ENCODE data around the gene NUP62.

The NUP62 gene, protein sequence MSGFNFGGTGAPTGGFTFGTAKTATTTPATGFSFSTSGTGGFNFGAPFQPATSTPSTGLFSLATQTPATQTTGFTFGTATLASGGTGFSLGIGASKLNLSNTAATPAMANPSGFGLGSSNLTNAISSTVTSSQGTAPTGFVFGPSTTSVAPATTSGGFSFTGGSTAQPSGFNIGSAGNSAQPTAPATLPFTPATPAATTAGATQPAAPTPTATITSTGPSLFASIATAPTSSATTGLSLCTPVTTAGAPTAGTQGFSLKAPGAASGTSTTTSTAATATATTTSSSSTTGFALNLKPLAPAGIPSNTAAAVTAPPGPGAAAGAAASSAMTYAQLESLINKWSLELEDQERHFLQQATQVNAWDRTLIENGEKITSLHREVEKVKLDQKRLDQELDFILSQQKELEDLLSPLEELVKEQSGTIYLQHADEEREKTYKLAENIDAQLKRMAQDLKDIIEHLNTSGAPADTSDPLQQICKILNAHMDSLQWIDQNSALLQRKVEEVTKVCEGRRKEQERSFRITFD

DNA sequence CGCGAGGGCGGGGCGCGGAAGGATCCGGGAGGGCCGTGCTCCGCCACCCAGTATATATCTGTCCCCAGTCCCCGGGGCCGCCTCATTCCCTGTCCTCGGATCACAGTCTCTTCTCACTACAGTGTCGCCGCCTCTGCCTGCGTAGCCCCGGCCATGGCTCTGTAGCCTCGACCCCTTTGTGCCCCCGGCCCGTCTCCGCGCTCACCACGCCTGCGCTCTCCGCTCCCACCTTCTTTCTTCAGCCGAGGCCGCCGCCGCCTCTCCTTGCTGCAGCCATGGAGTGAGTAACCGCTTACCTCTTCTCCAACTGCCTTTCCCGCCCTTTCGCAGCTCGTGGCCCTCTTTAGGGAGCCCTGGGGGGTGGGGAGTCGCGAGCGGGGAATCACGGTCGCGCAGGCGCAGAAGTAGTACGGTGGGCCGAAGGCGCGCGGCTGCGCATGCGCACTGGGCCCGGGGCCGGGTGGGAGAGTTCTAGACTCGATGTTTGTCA, at the start of gene NUP62, which contains the start of gene ATF5:
TSS of gene NUP62 (minus strand) at position 384 of the 490 bp plus-strand sequence. CDS start 19,697 bp downstream, outside the sequence.
TSS of gene ATF5 (plus strand) at position 85 of the 490 bp plus-strand sequence. CDS start 1,646 bp downstream, outside the sequence.
- peak; percentile 78 for DNase-seq (ENCODE audit: low read depth)
- TF ChIP-seq, protein P1, sequence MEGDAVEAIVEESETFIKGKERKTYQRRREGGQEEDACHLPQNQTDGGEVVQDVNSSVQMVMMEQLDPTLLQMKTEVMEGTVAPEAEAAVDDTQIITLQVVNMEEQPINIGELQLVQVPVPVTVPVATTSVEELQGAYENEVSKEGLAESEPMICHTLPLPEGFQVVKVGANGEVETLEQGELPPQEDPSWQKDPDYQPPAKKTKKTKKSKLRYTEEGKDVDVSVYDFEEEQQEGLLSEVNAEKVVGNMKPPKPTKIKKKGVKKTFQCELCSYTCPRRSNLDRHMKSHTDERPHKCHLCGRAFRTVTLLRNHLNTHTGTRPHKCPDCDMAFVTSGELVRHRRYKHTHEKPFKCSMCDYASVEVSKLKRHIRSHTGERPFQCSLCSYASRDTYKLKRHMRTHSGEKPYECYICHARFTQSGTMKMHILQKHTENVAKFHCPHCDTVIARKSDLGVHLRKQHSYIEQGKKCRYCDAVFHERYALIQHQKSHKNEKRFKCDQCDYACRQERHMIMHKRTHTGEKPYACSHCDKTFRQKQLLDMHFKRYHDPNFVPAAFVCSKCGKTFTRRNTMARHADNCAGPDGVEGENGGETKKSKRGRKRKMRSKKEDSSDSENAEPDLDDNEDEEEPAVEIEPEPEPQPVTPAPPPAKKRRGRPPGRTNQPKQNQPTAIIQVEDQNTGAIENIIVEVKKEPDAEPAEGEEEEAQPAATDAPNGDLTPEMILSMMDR (conservative IDR thresholded peaks at IDR 0.05; ENCODE audit: control insufficient read depth, insufficient read depth, low read depth, low read length), result no peak
- H3K4me3 ChIP-seq (ENCODE audit: control insufficient read depth, low read depth, low read length), result peak within 1 kb of the TSS; percentile 90

DNA sequence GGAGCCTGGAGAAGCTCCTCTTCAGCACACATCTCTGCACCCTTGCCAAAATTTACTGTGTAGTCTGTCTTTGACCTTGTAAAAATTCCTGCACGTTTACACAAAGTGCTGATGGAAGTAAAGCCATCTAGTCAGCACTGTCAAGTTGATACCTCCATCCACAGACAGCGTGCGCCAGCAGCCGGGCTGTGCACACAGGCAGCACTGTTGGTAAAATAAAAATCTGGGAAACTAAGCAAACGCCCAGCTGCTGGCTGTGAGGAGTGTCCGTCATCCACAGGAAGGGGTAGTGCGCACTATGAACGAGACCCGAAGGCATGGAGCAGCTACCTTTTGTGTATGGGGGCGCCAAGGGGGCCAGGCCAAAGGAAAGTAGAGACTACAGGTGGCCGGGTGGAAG, 49.0 kb upstream of the NUP62 start:
- H3K4me3 ChIP-seq (ENCODE audit: control insufficient read depth, low read depth, low read length), result no peak overlapping the region
- TF ChIP-seq, protein P1 (conservative IDR thresholded peaks at IDR 0.05; ENCODE audit: control insufficient read depth, insufficient read depth, low read depth, low read length), result no peak
- no peak for DNase-seq (ENCODE audit: low read depth)

DNA sequence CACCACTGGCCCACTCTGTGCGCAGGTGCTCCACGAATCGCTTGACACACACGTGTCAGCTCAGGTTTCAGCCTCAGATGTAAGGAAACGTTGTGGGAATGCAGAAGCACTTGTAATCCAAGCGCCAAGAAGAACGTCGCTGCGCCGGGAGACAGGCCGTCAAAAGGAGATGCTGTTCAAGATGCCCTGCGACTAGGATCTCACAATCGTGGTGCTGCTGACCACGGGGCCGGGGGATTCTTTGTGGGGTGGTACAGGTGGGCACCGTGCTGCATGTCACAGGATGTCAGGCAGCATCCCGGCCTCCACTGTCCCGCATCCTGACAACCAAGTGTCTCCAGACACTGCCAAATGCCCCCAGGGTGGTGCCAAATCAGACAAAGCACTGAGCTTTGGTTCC, 48.6 kb upstream of the NUP62 start:
- H3K4me3 ChIP-seq (ENCODE audit: control insufficient read depth, low read depth, low read length), result no peak overlapping the region
- TF ChIP-seq, protein P1 (conservative IDR thresholded peaks at IDR 0.05; ENCODE audit: control insufficient read depth, insufficient read depth, low read depth, low read length), result no peak
- DNase-seq (ENCODE audit: low read depth), result no peak

DNA sequence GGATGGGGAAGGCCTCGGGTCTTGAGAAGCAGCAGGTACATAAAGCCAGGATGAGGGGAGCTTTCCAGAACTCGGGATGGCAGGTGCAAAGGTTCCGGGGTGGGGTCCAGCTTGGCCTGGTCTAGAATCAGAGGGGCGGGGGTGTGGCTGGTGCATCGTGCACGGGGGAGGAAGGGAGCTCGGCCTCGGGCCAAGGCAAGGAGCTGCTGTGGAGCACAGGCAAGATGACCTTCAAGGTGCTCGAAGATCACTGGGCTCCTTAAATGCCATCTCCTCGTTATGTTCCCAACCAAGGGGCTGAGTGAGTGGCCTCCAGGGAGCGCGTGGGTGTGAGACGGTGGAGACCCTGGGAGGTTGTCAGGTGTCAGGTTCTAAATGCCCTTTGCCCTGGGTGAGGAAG, 47.8 kb upstream of the NUP62 start:
- DNase-seq (ENCODE audit: low read depth), result no peak
- H3K4me3 ChIP-seq (ENCODE audit: control insufficient read depth, low read depth, low read length), result no peak overlapping the region
- TF ChIP-seq, protein P1 (conservative IDR thresholded peaks at IDR 0.05; ENCODE audit: control insufficient read depth, insufficient read depth, low read depth, low read length), result no peak

DNA sequence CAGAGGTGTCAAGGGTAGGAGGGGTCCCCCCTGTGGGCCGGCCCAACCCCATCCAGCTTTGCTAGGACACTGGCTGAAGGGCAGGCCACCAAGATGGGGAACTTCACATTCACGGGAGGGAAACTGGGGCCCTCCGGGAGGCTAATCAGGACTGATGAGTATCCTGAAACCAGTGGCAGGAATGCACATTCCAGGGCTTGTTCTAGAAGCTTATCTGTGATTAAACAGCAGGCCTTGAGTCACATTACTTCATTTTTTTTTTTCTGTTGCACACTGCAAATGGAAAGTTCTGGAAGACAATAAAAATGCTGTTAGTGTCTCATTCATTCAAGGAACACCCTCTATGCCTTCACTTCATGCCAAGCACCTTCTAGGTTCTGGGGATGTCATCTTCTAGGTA, 47.2 kb upstream of the NUP62 start:
- no peak overlapping the region for H3K4me3 ChIP-seq (ENCODE audit: control insufficient read depth, low read depth, low read length)
- no peak for DNase-seq (ENCODE audit: low read depth)
- TF ChIP-seq, protein P1 (conservative IDR thresholded peaks at IDR 0.05; ENCODE audit: control insufficient read depth, insufficient read depth, low read depth, low read length), result no peak

DNA sequence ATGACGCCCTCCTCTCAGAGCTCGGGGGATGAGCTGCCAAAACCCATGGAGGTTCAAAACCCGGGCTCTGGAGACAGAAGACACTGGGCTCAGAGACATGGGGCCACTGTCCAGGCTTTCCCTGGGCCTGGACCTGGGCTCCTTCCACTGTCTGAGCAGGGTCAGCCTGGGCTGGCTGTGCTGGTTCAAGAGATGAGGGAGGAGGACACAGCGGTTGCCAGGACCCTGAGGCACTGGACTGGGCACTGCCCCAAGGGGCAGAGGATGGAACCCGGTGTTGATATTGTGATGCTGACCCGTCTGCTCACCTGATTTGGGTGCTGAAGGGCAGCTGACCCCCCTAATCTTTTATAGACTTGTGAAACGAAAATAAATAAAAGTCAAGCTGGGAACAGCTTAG, 45.7 kb upstream of the NUP62 start:
- H3K4me3 ChIP-seq (ENCODE audit: control insufficient read depth, low read depth, low read length), result no peak overlapping the region
- DNase-seq (ENCODE audit: low read depth), result no peak
- TF ChIP-seq, protein P1 (conservative IDR thresholded peaks at IDR 0.05; ENCODE audit: control insufficient read depth, insufficient read depth, low read depth, low read length), result no peak
